Epithelial cell of esophagus (primary cell): Measurements from ENCODE around the gene B3GNT2.

Experiments
- DNase-seq: peaks from one replicate; pipeline ENCODE4 v3.0.0; 2010; ENCODE audit warnings: low read depth
- H3K4me3 ChIP-seq: 2 replicates; pipeline ENCODE4 v1.5.1; 2011; ENCODE audit warnings: mild to moderate bottlenecking, low read length, control low read depth
- TF ChIP-seq, protein P1 (sequence below): IDR thresholded peaks from 2 replicates; pipeline ENCODE4 v1.5.1; 2011; ENCODE audit warnings: low read depth, mild to moderate bottlenecking, low read length, control low read depth, inconsistent platforms; ENCODE audit not compliant: insufficient read depth; ENCODE audit errors: missing control alignments

B3GNT2 gene

DNA sequence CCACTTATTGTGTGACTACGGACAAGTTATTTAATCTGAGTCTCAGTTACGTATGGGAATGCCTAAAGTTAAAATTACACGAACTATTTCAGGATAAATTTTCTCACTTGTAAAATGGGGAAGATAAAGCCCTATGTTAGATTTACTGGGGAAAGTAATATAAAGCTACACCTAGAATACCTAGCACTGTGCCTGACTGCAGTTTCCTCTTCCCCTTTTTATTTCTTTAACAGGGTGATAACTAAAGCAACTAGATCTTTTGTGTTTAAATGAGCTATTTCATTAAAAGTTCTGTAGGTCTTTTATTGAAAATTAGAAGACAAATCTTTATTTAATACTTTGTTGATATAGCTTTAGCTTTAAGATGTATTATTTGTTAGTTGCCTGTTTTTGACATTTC lies 5.0 kb downstream of the B3GNT2 start:
- TF ChIP-seq, protein P1, sequence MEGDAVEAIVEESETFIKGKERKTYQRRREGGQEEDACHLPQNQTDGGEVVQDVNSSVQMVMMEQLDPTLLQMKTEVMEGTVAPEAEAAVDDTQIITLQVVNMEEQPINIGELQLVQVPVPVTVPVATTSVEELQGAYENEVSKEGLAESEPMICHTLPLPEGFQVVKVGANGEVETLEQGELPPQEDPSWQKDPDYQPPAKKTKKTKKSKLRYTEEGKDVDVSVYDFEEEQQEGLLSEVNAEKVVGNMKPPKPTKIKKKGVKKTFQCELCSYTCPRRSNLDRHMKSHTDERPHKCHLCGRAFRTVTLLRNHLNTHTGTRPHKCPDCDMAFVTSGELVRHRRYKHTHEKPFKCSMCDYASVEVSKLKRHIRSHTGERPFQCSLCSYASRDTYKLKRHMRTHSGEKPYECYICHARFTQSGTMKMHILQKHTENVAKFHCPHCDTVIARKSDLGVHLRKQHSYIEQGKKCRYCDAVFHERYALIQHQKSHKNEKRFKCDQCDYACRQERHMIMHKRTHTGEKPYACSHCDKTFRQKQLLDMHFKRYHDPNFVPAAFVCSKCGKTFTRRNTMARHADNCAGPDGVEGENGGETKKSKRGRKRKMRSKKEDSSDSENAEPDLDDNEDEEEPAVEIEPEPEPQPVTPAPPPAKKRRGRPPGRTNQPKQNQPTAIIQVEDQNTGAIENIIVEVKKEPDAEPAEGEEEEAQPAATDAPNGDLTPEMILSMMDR = no peak
- H3K4me3 ChIP-seq = no peak overlapping the region
- no peak for DNase-seq

DNA sequence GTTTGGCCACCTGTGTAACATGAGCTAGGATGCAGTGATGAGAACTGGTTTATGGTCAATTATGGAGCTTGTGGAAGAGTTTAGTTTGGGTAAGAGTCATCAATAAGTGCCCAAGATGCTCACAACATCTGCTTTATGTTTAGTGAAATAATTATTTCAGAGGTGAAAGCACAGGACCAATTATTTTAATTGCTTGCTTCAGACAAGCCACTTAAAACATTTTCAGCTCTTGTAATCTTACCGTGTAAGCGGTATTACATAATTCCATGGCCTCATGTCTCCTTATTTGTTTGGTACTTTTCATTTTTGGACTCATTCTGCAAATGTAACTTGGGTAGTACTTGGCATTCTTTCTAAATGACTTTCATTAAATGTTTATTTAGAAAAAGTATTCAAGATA lies 5.4 kb downstream of the B3GNT2 start:
- TF ChIP-seq, protein P1 = no peak
- DNase-seq = no peak
- H3K4me3 ChIP-seq = no peak overlapping the region

DNA sequence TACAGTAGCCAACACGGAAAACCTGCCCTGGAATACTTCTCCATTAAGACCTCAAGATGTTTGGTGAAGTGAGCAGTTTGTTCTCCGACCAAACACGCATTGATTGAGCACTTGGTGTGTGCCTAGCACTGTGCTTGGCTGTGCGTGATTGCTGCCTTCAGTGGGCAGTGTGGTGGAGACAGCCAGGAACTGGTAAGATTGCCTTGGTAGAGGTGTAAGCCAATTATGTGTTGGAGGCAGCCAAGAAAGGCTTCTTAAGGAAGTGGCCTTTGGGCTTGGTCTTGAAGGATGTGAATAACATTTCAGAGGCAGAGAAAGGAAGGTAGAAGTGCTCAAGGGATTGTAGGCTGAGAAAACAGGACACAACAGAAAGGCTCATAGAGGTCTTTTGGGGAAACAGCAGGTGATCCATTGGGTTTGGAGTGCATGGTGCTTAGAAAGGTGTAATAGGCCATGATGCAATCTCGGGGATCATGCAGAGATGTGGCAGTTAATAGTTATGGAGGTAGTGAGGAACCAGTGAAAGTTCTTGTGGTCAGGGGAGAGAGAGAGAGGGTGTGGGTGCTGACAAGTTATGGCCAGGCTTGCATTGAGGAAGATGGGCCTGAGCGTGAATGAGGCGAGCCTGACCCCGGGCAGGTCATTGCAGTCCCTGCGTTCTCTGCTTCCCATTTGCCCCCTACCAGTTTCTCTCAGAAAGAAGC lies 6.3 kb downstream of the B3GNT2 start:
- TF ChIP-seq, protein P1 = no peak
- H3K4me3 ChIP-seq = no peak overlapping the region
- no peak for DNase-seq

DNA sequence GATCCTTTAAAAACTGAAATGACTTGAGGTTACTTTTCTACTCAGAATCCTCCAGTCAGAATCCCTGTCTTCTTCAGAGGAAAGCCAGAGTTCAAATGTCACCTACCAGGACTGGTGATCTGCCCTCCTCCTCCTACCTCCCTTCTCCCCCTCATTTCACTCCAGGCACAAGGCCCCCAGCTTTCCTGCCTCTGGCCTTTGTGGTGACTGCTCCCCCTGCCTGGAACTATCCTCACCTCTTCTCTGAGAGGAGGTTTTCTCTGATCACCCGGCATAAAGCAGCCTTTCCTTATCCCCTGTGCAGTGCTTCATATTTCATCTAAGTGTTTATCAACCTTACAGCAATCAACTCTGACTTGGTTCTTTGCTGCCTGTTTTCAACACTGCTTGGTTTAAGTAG lies 6.8 kb downstream of the B3GNT2 start:
- DNase-seq = no peak
- TF ChIP-seq, protein P1 = no peak
- no peak overlapping the region for H3K4me3 ChIP-seq

DNA sequence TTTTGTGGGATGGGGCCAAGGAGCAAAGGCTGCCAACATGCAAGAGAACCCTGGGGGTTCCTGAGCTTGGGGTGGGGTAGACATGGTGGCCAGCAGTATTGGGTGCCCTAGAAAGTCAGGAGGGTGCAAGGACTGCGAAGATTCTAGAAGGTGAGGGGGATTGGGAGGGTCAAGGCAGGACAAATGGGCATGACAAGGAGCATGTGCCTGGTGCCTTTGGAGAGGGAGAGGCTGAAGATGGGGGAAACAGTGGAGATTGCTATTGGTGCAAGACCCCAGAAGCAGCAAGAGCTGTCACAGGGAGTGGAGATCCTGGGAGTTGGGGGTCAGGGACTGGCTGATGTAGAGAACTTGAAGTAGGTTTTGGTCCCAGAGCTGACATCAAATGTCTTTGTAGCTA lies 7.5 kb downstream of the B3GNT2 start:
- no peak for DNase-seq
- H3K4me3 ChIP-seq = no peak overlapping the region
- TF ChIP-seq, protein P1 = no peak

DNA sequence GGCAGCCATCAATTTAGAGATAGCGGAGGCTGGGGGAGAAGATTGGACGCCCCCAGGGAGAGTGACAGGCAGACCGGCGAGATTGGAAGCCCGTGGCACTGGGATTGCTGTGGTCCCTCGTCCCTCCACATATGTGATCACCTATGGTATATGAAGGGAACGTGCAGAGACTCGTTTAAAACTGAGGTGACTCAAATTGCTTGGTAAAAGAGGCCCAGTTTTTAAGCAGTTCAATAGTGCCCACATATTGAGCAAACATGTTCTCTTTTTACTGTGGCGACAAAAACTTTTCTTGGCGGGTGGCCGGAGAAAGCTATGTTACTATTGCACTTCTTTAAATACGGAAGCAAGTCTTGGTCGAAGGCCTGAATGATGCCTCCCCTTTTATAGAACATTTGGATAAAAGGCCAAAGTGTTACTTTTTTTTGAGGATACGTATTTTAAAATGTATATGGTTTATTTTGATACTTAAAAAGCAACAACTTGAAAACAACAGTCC lies 9.1 kb downstream of the B3GNT2 start:
- DNase-seq = peak; percentile 65
- H3K4me3 ChIP-seq = no peak overlapping the region
- TF ChIP-seq, protein P1 = no peak

DNA sequence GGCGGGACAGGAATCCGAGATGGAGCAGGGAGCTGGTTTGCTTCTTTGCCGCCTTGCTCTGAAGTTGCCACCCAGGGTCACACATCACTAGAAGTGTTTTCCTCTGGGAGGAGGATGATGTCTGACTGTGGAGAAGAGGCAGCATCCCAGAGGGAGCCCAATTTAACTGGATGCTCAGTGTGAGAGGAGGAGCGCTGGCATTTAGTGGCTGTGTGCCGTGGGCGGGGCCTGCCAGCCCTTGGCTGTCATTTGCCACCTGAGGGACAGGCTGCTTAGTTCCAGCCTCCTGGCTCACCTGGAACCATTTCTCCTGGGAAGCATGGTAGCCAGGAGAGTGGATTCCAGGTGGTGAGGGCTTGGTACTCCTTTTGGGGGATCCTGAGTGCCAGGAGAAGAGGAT lies 9.6 kb downstream of the B3GNT2 start:
- DNase-seq = no peak
- TF ChIP-seq, protein P1 = no peak
- no peak overlapping the region for H3K4me3 ChIP-seq
